Fibroblast of pulmonary artery (primary cell): ENCODE results near the gene CPT1A.
A peak's percentile ranks its signal among the peaks of the same experiment; 100 is the strongest.

Source experiments
- DNase-seq: peaks from one replicate; pipeline ENCODE4 v3.0.0-alpha.2; 2010; ENCODE audit warnings: low read depth
- H3K4me3 ChIP-seq: replicated peaks from 2 replicates; pipeline ENCODE4 v1.5.1; 2011; ENCODE audit warnings: low read depth, mild to moderate bottlenecking, control low read depth, low read length, moderate library complexity
- CTCF ChIP-seq: IDR thresholded peaks from 2 replicates; pipeline ENCODE4 v1.5.1; 2011; ENCODE audit warnings: mild to moderate bottlenecking, control low read depth, low read length, inconsistent platforms; ENCODE audit errors: missing control alignments

Gene CPT1A

DNA sequence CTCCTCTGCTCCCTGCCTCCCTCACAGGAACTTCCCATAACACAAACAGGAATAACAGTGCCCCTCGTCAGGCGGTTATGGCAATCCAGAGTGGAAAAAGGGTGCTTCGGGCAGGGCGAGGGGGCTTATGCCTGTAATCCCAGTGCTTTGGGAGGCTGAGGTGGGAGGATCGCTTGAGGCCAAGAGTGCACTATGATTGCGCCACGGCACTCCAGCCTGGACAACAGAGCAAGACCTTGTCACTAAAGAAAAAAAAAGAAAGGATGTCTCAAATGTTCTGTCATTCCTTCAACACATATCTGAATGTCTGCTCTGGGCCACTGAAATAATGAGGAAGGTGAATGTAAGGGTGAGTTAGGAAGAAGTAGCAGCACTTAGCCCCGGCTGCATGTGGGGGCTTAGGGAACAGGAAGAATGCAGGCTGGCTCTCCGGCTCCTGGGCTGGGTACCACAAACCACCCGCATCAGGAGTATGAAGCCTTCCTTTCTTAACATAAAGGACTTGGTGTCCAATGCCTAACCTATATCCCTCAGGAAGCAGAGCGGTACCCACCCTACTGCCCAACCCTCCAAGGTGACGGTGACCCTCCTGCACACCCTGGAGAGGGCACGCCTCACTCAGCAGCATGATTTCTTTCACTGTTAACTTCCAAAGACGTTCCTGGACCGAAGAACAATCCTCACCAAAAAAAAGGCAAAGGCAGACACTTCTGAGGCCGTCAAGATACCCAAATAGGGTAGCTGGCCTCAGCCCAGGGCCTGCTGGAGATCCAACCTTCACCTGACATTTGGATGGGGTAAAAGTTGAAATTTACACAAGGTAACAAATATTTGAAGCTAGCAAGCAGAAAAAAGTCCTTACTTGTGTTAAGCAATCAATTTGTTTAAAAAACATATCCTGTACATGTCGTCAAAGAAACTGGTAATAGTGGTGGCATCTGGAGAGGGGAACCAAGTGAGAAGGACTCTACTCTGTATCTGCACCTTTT is 3.8 kb downstream of the CPT1A start:
- H3K4me3 ChIP-seq: peak overlapping the region; percentile 72
- DNase-seq: no peak
- no peak for TF ChIP-seq CTCF

DNA sequence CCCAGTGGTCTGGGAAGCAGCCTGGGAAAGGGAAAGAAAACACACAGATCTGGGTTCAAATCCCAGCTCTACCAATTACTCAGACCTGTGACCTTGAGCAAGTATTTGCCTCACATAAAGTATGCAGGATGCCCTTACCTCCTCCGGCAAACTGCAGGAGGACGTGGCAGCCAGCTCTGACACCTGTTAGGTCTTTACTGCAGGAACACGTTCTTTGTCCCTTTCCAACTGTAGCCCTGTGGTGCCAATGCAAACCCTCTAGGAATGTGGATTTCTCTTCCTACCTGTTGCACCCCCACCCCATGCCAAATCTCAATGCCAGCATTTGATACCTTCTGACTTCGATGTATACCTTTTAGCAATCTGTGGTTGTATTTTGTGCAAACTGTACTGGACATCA is 6.0 kb downstream of the CPT1A start:
- TF ChIP-seq CTCF: no peak
- no peak overlapping the region for H3K4me3 ChIP-seq
- no peak for DNase-seq

DNA sequence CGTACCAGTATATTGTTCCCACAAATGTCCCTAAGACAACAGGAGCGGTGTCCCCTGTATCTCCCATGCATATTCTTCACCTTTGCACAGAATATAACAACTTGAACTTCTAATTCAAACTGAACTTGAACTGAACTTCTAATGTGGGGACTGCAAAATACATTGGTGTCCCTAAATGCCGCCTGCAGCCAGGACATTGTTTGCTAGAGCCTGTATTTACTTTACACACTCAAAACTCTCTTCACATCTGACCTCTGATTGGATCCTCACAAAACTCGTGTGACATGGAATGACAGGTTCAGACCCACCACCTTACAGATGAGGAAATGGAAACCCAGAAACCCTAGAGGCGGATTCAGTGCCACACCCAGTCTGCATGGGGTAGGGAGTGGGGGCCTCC is 6.4 kb downstream of the CPT1A start:
- no peak for TF ChIP-seq CTCF
- no peak for DNase-seq
- H3K4me3 ChIP-seq: no peak overlapping the region

GRCh38 chr11:68832476-68833181 is 9.1 kb downstream of the CPT1A start:
- DNase-seq: no peak
- no peak overlapping the region for H3K4me3 ChIP-seq
- no peak for TF ChIP-seq CTCF

GRCh38 chr11:68831124-68831523 is 10.6 kb downstream of the CPT1A start:
- no peak for DNase-seq
- no peak for TF ChIP-seq CTCF
- no peak overlapping the region for H3K4me3 ChIP-seq

- no peak for DNase-seq
- no peak for TF ChIP-seq CTCF
- H3K4me3 ChIP-seq: no peak overlapping the region
Measured at GRCh38 chr11:68829581-68829980, 12.1 kb downstream of the CPT1A start.

GRCh38 chr11:68828957-68829356 is 12.8 kb downstream of the CPT1A start:
- TF ChIP-seq CTCF: no peak
- no peak overlapping the region for H3K4me3 ChIP-seq
- DNase-seq: no peak
